NOMO-1 treated with dmso at 0.1 percent for 144 hours (cell line): ENCODE measurements around the gene PAQR6.
A peak's percentile ranks its signal among the peaks of the same experiment; 100 is the strongest.

ENCODE experiments used
- DNase-seq: peaks from one replicate; lab custom pipeline; 2025; ENCODE audit not compliant: unreplicated experiment; lab: John Stamatoyannopoulos, UW

Gene PAQR6, protein sequence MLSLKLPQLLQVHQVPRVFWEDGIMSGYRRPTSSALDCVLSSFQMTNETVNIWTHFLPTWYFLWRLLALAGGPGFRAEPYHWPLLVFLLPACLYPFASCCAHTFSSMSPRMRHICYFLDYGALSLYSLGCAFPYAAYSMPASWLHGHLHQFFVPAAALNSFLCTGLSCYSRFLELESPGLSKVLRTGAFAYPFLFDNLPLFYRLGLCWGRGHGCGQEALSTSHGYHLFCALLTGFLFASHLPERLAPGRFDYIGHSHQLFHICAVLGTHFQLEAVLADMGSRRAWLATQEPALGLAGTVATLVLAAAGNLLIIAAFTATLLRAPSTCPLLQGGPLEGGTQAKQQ

GRCh38 chr1:156247460-156248322 is at the start of gene PAQR6:
TSS of gene PAQR6 (minus strand) at chr1:156248056. CDS start at chr1:156246731, 1,325 bp downstream.
- no peak for DNase-seq

DNA sequence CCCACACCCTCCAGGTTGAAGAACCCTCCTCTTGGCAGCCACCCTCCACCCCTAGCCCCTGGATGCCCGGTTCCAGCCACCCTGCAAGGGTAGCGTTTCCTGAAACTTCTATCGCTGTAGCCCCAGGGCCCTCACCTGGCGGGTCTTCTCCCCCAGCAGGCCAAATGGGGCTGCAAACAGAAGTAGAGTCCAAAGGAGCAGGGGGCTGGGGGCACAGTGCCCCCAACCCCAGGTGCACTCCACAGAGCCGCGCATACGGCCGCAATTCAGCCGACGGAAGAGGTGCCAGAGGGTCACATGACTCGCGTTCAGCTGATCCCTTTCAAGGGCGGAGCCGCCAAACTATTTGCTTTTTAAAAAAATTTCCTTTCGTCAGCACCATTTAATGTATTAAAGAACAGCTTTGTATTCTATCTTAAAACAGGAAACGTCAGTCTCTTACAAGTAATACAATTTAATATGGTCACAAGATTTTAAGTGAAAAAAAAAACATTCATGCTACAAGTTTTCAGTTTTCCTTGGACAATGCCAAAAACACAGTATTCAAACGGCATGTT is 47.6 kb upstream of the PAQR6 start, which contains the start of gene GLMP:
Gene GLMP, minus strand, starts transcription at position 289 of the 557 bp plus-strand sequence. Its CDS starts 34 bp downstream, at position 255.
- peak; percentile 52 for DNase-seq

- DNase-seq = no peak
These were observed 46.0 kb upstream of the PAQR6 start for GRCh38 chr1:156293895-156294294.

DNA sequence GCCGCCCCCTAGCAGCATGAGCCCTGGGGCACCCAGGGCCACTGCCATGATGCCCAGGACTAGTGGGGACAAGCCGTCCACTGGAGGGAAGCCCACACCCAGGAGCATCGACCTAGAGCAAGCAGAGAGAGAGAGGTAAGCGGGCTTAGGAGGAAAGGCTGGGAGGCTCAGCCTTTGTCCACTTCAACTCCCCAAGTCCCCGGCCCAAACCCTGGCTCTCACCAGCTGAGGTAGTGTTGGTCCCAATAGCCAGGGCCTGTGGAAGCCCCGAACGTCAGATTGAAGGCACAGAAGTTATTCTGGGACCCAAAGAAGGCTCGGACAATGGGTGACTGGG is 45.2 kb upstream of the PAQR6 start:
- DNase-seq = no peak

DNA sequence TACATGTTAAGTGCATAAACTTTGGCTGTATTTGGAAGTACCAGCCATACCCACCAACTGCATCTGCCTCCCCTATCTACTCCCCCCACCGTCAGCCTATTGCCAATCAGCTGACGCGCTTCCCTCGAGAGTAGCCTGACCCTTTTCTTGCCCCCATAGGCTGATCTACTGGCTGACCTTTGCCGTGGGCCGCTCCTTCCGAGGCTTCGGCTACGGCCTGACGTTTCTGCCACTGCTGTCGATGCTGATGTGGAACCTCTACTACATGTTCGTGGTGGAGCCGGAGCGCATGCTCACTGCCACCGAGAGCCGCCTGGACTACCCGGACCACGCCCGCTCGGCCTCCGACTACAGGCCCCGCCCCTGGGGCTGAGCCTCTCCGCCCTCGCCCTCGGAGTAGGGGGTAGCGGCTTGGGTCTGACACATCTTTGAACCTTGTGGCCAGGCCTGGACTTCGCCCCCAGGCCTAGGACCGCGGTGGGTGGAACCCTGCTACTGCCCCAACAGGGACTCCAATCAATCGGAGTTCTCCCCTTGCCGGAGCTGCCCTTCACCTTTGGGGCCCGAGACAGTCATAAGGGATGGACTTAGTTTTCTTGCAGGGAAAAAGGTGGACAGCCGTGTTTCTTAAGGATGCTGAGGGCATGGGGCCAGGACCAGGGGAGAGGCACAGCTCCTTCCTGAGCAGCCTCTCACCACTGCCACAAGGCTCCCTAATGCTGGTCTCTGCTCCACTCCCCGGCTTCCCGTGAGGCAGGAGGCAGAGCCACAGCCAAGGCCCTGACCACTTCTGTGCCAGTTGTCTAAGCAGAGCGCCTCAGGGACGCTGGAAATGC is 43.6 kb upstream of the PAQR6 start:
- DNase-seq = no peak

GRCh38 chr1:156289857-156290256 is 42.0 kb upstream of the PAQR6 start:
- DNase-seq = no peak

GRCh38 chr1:156286061-156286460 is 38.2 kb upstream of the PAQR6 start:
- DNase-seq = no peak

GRCh38 chr1:156285437-156285836 is 37.6 kb upstream of the PAQR6 start:
- DNase-seq = no peak

DNA sequence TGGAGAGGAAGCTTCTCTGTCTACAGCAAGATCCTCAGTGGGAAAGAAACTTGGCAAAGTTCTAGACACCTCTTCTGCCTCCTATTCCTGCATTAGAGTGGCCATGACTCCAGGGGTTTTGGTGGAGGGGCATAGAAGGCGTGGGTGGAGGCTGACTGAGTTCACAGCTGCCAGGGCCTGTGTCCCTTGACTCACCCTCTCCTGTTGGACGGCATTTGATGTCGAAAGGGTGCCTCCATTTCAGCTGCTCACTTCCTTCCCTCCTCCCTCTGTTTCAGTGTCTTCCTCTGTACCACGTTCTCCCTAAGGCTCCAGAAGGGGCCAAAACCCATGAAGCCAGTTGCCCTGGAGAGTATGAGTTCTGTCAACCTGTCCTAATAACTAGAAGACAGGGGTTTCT is 36.9 kb upstream of the PAQR6 start:
- no peak for DNase-seq

DNA sequence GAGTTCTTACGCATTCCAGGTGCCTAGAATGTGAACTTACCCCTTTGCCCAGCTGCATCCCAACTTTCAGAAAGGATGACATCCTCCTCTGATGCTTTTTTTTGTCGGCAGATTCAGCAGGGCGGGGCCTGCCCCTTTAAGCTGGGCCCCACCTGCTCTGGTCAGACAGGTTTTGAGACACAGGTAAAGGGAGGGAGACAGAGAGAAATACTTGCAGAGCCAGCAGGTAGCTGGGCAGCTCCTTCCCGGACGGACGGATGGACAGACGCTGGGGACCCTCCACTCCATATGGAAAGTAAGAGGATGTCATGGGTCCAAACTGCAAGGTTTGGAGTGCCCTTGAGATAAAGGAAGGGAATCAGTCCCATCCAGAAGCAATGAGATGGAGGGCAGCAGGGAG is 36.3 kb upstream of the PAQR6 start, which contains the start of gene TMEM79:
Gene TMEM79, plus strand, starts transcription at position 214 of the 400 bp plus-strand sequence. CDS start 902 bp downstream, outside the sequence.
- no peak for DNase-seq

DNA sequence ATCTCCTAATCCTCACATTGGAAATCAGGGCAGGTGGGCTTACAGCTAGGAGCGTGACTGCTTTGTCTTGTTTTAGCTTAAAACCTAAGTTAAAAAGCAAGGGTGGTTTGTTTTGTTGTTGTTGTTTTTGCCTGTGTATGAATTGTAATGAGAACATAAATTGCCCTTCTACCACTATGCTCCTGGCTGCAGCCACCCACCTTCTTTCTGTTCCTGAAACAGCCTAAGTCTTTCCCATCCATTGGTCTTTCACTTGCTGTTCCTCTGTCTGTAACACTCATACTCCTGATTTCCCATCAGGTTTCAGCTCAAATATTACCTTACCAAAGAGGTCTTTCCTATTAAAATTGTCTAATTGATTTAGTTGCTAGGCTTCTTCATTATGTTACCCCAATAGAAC is 35.7 kb upstream of the PAQR6 start:
- no peak for DNase-seq

DNA sequence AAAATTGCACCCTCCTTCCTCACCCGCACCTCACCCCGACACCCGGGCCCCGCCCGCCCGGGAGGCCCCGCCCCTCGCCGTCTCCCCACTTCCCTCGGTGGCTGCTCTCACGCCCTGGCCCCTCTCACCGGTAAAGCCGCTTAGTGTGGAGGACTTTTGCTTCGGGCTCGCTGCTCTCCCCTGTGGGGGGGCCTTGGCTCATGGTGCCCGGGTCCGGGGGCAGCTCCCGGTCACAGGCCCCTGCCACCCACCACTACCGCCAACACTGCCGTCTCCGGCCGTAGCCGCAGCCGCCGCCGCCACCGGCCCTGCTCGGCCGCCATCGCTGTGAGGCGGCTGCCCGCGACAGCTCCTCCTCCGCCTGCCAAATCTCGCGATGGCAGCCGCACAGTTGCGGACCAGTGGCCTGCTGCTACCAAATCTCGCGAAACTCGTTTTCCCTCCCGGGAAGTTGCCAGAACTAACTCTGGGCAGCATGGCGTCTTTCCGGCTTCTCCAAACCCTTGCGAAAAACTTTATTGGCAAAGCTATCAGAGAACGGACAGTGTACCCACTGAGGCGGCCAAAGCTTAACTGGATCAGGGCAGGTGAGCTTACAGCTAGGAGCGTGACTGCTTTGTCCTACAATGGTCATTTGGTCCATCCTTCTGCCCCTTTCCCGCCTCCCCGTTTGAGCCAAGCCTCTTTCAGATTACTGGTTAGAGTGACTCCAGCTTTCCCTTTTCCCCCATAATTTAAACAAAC is 34.8 kb upstream of the PAQR6 start, which contains the start of gene SMG5:
Gene SMG5, minus strand, starts transcription at position 347 of the 744 bp plus-strand sequence. Its CDS starts 145 bp downstream, at position 202.
- DNase-seq = peak; percentile 93

GRCh38 chr1:156281693-156282478 is 34.0 kb upstream of the PAQR6 start:
- DNase-seq = no peak

DNA sequence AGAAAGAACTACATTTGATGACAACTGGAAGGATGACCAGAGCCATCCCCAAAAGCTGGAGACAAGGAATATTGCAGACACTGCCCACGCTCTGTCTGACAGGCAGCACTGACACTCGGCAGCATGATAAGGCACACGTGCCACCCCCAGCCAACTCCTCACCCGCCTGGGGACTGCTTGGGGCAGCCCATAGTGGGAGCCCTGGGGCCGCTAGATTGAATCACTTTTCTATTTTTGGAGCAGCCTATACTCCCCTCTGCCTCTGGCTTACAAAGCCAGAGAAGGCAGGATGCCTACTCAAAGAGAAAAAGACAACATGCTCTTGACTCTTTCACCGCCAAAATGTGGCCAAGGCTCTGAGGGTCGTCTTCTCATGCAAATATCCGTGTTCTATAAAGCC is 33.4 kb upstream of the PAQR6 start:
- DNase-seq = peak; percentile 31

GRCh38 chr1:156279837-156280236 is 32.0 kb upstream of the PAQR6 start:
- no peak for DNase-seq

GRCh38 chr1:156276966-156277381 is 29.1 kb upstream of the PAQR6 start:
- peak; percentile 44 for DNase-seq

DNA sequence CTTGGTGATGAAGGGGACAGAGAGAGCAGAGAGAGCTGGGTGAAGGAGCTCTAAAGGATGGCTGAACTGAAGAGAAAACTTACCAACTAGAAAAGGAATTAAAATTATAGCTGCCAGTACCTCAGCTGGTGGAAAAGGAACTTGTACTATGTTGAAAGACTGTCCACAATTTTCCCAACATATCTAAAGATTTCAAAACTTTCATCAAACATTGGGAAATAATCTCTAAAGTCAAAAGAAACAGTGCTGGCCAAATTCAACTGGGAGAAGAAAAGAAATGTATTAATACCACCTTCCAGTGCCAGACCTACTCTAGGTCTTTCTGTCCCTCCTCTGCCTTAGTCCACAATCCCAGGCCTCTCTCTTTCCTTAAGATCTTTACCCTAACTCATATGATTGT is 28.7 kb upstream of the PAQR6 start:
- DNase-seq = peak; percentile 2

GRCh38 chr1:156270314-156270713 is 22.5 kb upstream of the PAQR6 start:
- no peak for DNase-seq

DNA sequence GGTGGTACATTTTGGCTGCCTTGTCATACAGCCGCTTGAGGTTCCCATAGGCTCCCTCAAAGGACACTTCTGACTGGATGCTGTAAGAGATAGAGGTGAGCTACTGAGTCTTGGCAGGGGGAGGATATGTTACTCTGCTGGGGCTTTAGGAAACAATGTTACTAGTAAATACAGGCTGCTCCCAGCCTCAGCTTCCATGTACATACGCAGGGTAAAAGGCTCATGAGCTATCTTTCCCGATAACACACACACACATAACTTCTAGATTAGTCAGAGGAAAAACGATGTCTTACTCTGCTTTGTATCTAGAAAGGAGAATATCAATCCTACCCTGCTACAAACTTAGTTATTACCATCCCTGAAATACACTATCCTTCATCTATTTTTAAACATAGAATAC is 20.5 kb upstream of the PAQR6 start:
- DNase-seq = no peak
